H1 (cell line): ENCODE measurements around the gene MRAP. TPM values are rescaled to one million over a fixed set of nuclear protein-coding genes. Genes with fewer than 3 reads are reported as not detected.

Source experiments
- CTCF ChIA-PET: fragments of 300-600 bp; sonication (Branson Sonifier 250); formaldehyde crosslinking; loops from one replicate; lab custom pipeline; 2021; ENCODE audit not compliant: partially characterized antibody; lab: Charles Lee
- POLR2A ChIA-PET: fragments of 300-600 bp; sonication (Branson Sonifier 250); formaldehyde crosslinking; loops from one replicate; lab custom pipeline; 2021; ENCODE audit warnings: inconsistent platforms; ENCODE audit not compliant: partially characterized antibody; lab: Charles Lee
- DNase-seq, 2 experiments: peaks; one replicate each; pipeline versions ENCODE4 v3.0.0 to v3.0.0-alpha.2; 2010 to 2022; ENCODE audit warnings: low spot score in 2 of 2, low read depth in 1 of 2, mixed read lengths in 1 of 2
- FAIRE-seq: peaks from 2 replicates; lab custom pipeline; 2011; peaks lifted over from hg19 to GRCh38; lab: Jason Lieb, UNC
- H2AFZ ChIP-seq: 2 replicates; pipeline ENCODE4 v1.8.1; 2012; ENCODE audit warnings: low read length, inconsistent platforms
- H2AK5ac ChIP-seq: 2 replicates; pipeline ENCODE4 v1.6.1; 2013; ENCODE audit warnings: low read depth, low read length
- H2BK120ac ChIP-seq: replicated peaks from 2 replicates; pipeline ENCODE3; 2013; ENCODE audit warnings: low read depth, low read length, inconsistent platforms
- H2BK12ac ChIP-seq: 2 replicates; pipeline ENCODE4 v1.6.1; 2013; ENCODE audit warnings: low read depth, low read length
- H2BK15ac ChIP-seq: 2 replicates; pipeline ENCODE4 v1.6.1; 2013; ENCODE audit warnings: low read length
- H2BK20ac ChIP-seq: 2 replicates; pipeline ENCODE4 v1.6.1; 2013; ENCODE audit warnings: low read length
- H2BK5ac ChIP-seq: 2 replicates; pipeline ENCODE4 v1.6.1; 2013; ENCODE audit warnings: low read depth, low read length
- H3K14ac ChIP-seq: 2 replicates; pipeline ENCODE4 v1.6.1; 2013; ENCODE audit warnings: inconsistent platforms; ENCODE audit not compliant: insufficient read length
- H3K18ac ChIP-seq: 2 replicates; pipeline ENCODE4 v1.6.1; 2013; ENCODE audit warnings: low read length; ENCODE audit errors: extremely low read depth
- H3K23ac ChIP-seq: 2 replicates; pipeline ENCODE4 v1.6.1; 2013; ENCODE audit warnings: inconsistent platforms; ENCODE audit not compliant: insufficient read length
- H3K23me2 ChIP-seq: 2 replicates; pipeline ENCODE4 v1.6.1; 2013; ENCODE audit warnings: low read depth, low read length
- H3K27ac ChIP-seq: 2 replicates; pipeline ENCODE4 v1.6.1; 2011; ENCODE audit warnings: low read depth, low read length, inconsistent platforms
- H3K27me3 ChIP-seq, 4 experiments: replicated peaks in 1 of 4; 1 replicate in 1 of 4; 2 replicates in 3 of 4; pipeline versions ENCODE4 v1.6.1 to v1.8.1; 2011 to 2013; ENCODE audit warnings: low read length in 3 of 4, mild to moderate bottlenecking in 3 of 4, inconsistent platforms in 2 of 4, mixed read lengths in 2 of 4, moderate library complexity in 1 of 4; ENCODE audit not compliant: control insufficient read depth in 3 of 4, insufficient read depth in 3 of 4; ENCODE audit errors: extremely low read depth in 1 of 4
- H3K36me3 ChIP-seq, 4 experiments: 2 replicates each; pipeline versions ENCODE4 v1.6.1 to v1.8.1; 2011 to 2013; ENCODE audit warnings: mild to moderate bottlenecking in 4 of 4, low read length in 3 of 4, moderate library complexity in 2 of 4, control low read depth in 1 of 4, inconsistent platforms in 1 of 4; ENCODE audit not compliant: insufficient read depth in 4 of 4, control insufficient read depth in 2 of 4
- H3K4ac ChIP-seq: replicated peaks from 2 replicates; pipeline ENCODE3; 2013; ENCODE audit warnings: low read length, low read depth, mixed read lengths, inconsistent platforms; ENCODE audit not compliant: insufficient read length
- H3K4me1 ChIP-seq, 4 experiments: replicated peaks in 1 of 4; 1 replicate in 1 of 4; 2 replicates in 3 of 4; pipeline versions ENCODE4 v1.6.1 to v1.8.1; 2011 to 2013; ENCODE audit warnings: low read length in 3 of 4, inconsistent platforms in 2 of 4, mixed read lengths in 1 of 4; ENCODE audit not compliant: insufficient read depth in 4 of 4, control insufficient read depth in 3 of 4
- H3K4me2 ChIP-seq, 2 experiments: 2 replicates each; pipeline versions ENCODE4 v1.6.1 to v1.8.1; 2011 to 2013; ENCODE audit warnings: low read depth in 2 of 2, low read length in 2 of 2, control low read depth in 1 of 2, inconsistent platforms in 1 of 2, mild to moderate bottlenecking in 1 of 2; ENCODE audit not compliant: insufficient read depth in 1 of 2
- H3K4me3 ChIP-seq, 4 experiments: fragments of 200-600, 300-600 bp in 1 of 4; sonication (generic), shearing (Covaris generic), sonication (Bioruptor Twin) in 1 of 4; 2 replicates each; pipeline versions ENCODE4 v1.5.1 to v1.8.1; 2011 to 2016; ENCODE audit warnings: low read length in 4 of 4, low read depth in 3 of 4, control low read depth in 2 of 4, inconsistent platforms in 2 of 4, mild to moderate bottlenecking in 2 of 4, mixed read lengths in 1 of 4, moderate library complexity in 1 of 4; ENCODE audit not compliant: insufficient read depth in 2 of 4; ENCODE audit errors: extremely low read depth in 1 of 4
- H3K56ac ChIP-seq: replicated peaks from 2 replicates; pipeline ENCODE3; 2013; ENCODE audit warnings: low read depth, mild to moderate bottlenecking, mixed read lengths, low read length, inconsistent platforms; ENCODE audit not compliant: insufficient read length
- H3K79me1 ChIP-seq: 2 replicates; pipeline ENCODE4 v1.6.1; 2013; ENCODE audit warnings: low read depth, low read length, control low read depth
- H3K79me2 ChIP-seq, 2 experiments: 2 replicates each; pipeline versions ENCODE4 v1.6.1 to v1.8.1; 2012 to 2013; ENCODE audit warnings: low read length in 2 of 2, mild to moderate bottlenecking in 2 of 2, inconsistent platforms in 1 of 2; ENCODE audit not compliant: insufficient read depth in 2 of 2, control insufficient read depth in 1 of 2
- H3K9ac ChIP-seq, 4 experiments: replicated peaks in 1 of 4; 1 replicate in 1 of 4; 2 replicates in 3 of 4; pipeline versions ENCODE4 v1.6.1 to v1.8.1; 2011 to 2013; ENCODE audit warnings: low read depth in 3 of 4, low read length in 3 of 4, control low read depth in 2 of 4, mild to moderate bottlenecking in 2 of 4, moderate library complexity in 2 of 4, inconsistent platforms in 1 of 4; ENCODE audit errors: extremely low read depth in 1 of 4
- H3K9me3 ChIP-seq, 2 experiments: 2 replicates each; pipeline versions ENCODE4 v1.6.1 to v1.8.1; 2012 to 2013; ENCODE audit warnings: mild to moderate bottlenecking in 2 of 2, moderate library complexity in 2 of 2, control low read depth in 1 of 2, inconsistent platforms in 1 of 2, low read depth in 1 of 2, low read length in 1 of 2, mixed read lengths in 1 of 2; ENCODE audit not compliant: insufficient read depth in 2 of 2
- H4K20me1 ChIP-seq, 2 experiments: replicated peaks in 1 of 2; 2 replicates each; pipeline versions ENCODE3 to v1.8.1; 2011 to 2013; ENCODE audit warnings: inconsistent platforms in 2 of 2, low read length in 2 of 2, mild to moderate bottlenecking in 1 of 2; ENCODE audit not compliant: insufficient read depth in 2 of 2, control insufficient read depth in 1 of 2
- H4K5ac ChIP-seq: 2 replicates; pipeline ENCODE4 v1.6.1; 2013; ENCODE audit warnings: low read length, low read depth, mixed read lengths, inconsistent platforms; ENCODE audit not compliant: insufficient read length
- H4K8ac ChIP-seq: 2 replicates; pipeline ENCODE4 v1.8.0; 2013; ENCODE audit warnings: mild to moderate bottlenecking, moderate library complexity, low read length, inconsistent platforms; ENCODE audit not compliant: insufficient read depth; ENCODE audit errors: extremely low read depth
- H4K91ac ChIP-seq: replicated peaks from 2 replicates; pipeline ENCODE3; 2013; ENCODE audit warnings: low read length, mixed read lengths, inconsistent platforms; ENCODE audit not compliant: insufficient read length
- CTBP2 ChIP-seq: IDR thresholded peaks from 2 replicates; pipeline ENCODE4 v1.7.0; 2011; ENCODE audit warnings: borderline replicate concordance, mild to moderate bottlenecking, moderate library complexity, mixed read lengths, low read length; ENCODE audit not compliant: insufficient read depth, insufficient read length
- GTF2F1 ChIP-seq: IDR thresholded peaks from 2 replicates; pipeline ENCODE4 v1.6.1; 2012; ENCODE audit warnings: low read depth, low read length, improper control_type of control experiment, borderline replicate concordance
- JUN ChIP-seq: IDR thresholded peaks from 2 replicates; pipeline ENCODE4 v1.6.1; 2011; ENCODE audit warnings: low read depth, mild to moderate bottlenecking, improper control_type of control experiment, low read length
- POU5F1 ChIP-seq: IDR thresholded peaks from 2 replicates; pipeline ENCODE4 v1.6.1; 2011; ENCODE audit warnings: low read depth, mild to moderate bottlenecking, low read length, moderate library complexity
- SIN3A ChIP-seq, 2 experiments: IDR thresholded peaks in 1 of 2; conservative IDR thresholded peaks in 1 of 2; 2 replicates each; pipeline ENCODE4 v1.6.1; 2011 to 2012; ENCODE audit warnings: low read length in 2 of 2, improper control_type of control experiment in 1 of 2, low read depth in 1 of 2, mild to moderate bottlenecking in 1 of 2
- SIRT6 ChIP-seq: IDR thresholded peaks from one replicate; pipeline ENCODE4 v1.7.1; 2012; ENCODE audit warnings: low read length, inconsistent platforms
- SIX5 ChIP-seq: IDR thresholded peaks from 2 replicates; pipeline ENCODE4 v1.6.1; 2011; ENCODE audit warnings: mild to moderate bottlenecking, low read depth, low read length
- SP1 ChIP-seq: IDR thresholded peaks from 2 replicates; pipeline ENCODE4 v1.6.1; 2011; ENCODE audit warnings: low read depth, low read length
- SP4 ChIP-seq: IDR thresholded peaks from 2 replicates; pipeline ENCODE4 v1.6.1; 2012; ENCODE audit warnings: low read length, inconsistent platforms
- WGBS, 2 experiments: shearing (Covaris generic) in 1 of 2; methylation state at CpG; one replicate each; pipeline versions ENCODE4 v1.1.6 to v1.1.7; 2013 to 2015; ENCODE audit warnings: low lambda C conversion rate in 2 of 2, mixed read lengths in 2 of 2, inconsistent platforms in 1 of 2, low coverage in 1 of 2, missing lambda C conversion rate in 1 of 2; ENCODE audit not compliant: insufficient replicate concordance in 2 of 2, insufficient coverage in 1 of 2, insufficient read length in 1 of 2; ENCODE audit errors: extremely low coverage in 1 of 2, missing lambda C conversion rate in 1 of 2; 5-methylcytosine and 5-hydroxymethylcytosine counted together
- polyA plus RNA-seq, 7 experiments: library from polyadenylated mRNA; depleted of rRNA in 3 of 7; stranded (reverse) in 5 of 7; unstranded in 2 of 7; fragments of >200 nt in 5 of 7; fragments of 200-250 nt in 2 of 7; gene quantifications; 1 replicate in 5 of 7; 2 replicates in 1 of 7; 4 replicates in 1 of 7; pipeline versions ENCODE4 v1.2.1 to v1.2.3, GENCODE V29; 2011 to 2013; ENCODE audit warnings: missing spikeins in 2 of 7, mixed read lengths in 2 of 7
- total RNA-seq: library from RNA; stranded (reverse); fragmentation: NEBNext Ultra II Directional; extraction: Animal tissue kit (Norgen Biotek cat#: 25700); gene quantifications from 2 replicates; pipeline ENCODE4 v1.2.1, GENCODE V29; 2021
- TF ChIP-seq, protein P1 (sequence below): IDR thresholded peaks from 2 replicates; pipeline ENCODE4 v1.6.1; 2011; ENCODE audit warnings: low read length, improper control_type of control experiment
- TF ChIP-seq, protein P2 (sequence below), 3 experiments: IDR thresholded peaks; 1 replicate in 2 of 3; 2 replicates in 1 of 3; pipeline versions ENCODE4 v1.5.1 to v1.6.1; 2011; ENCODE audit warnings: low read length in 3 of 3, mild to moderate bottlenecking in 3 of 3, inconsistent platforms in 2 of 3, low read depth in 1 of 3, moderate library complexity in 1 of 3; ENCODE audit not compliant: insufficient read depth in 1 of 3; ENCODE audit errors: control extremely low read depth in 1 of 3

MRAP gene
- total and polyA plus RNA-seq, 2 of the 8 experiments (the other 6 are each of a cell fraction or from before 2014, with no cell fraction given) = not detected

DNA sequence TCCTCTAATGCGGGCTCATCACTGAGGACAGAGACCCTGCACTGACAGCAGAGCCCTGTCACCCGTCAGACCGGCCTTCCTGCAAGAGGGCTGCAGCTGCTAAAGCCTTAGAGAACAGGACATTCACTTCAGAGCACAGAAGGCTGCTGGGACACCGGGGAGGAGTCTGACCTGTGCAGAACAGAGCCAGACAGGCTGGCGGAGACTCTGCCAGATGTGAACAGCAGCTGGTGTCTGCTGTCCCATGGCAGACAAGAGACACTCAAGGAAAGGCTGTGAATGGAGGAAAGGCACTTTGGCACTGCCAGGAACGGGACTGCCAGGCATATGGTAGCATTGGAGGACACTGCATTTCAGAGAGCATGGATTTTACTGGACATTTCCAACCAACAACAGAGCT is 21.4 kb downstream of the MRAP start:
- H3K9me3 ChIP-seq = no peaks in the 10 kb centered on the region
- no peak overlapping the region for H2BK15ac ChIP-seq
- no peak overlapping the region for H3K4me3 ChIP-seq
- H2BK20ac ChIP-seq = no peak overlapping the region
- no peak overlapping the region for H4K5ac ChIP-seq
- H3K27me3 ChIP-seq = no peaks in the 10 kb centered on the region
- no peak overlapping the region for H4K91ac ChIP-seq
- no peak overlapping the region for H4K8ac ChIP-seq
- no peak overlapping the region for H2AFZ ChIP-seq
- H3K9ac ChIP-seq = no peak overlapping the region
- H3K79me1 ChIP-seq = peaks cover 3% of the 10 kb centered on the region; the same call in 1 of the 2 replicates
- H2BK12ac ChIP-seq = no peak overlapping the region
- 92% methylated on average over 6 of the region's 6 CpGs; no CpG with 5 or more reads in 1 of the 2 experiments for WGBS, 2 experiments
- H3K18ac ChIP-seq = no peak overlapping the region
- no peak overlapping the region for H3K56ac ChIP-seq
- DNase-seq = no peak
- H2BK120ac ChIP-seq = no peak overlapping the region
- H3K23ac ChIP-seq = no peak overlapping the region
- ChIA-PET CTCF (interaction anchor here (0.6 to 1.9 kb wide), 3 partner anchors 14 to 350 kb away, joined by 3 to 6 read pairs (median 3); no protein-coding TSS in a partner anchor), POLR2A (no interaction called here)
- H3K4ac ChIP-seq = no peak overlapping the region
- H3K14ac ChIP-seq = no peak overlapping the region
- no peaks in the 10 kb centered on the region for H3K23me2 ChIP-seq
- H4K20me1 ChIP-seq = peaks cover 0 to 15% of the 10 kb centered on the region in 2 experiments
- no peaks in the 10 kb centered on the region for H3K79me2 ChIP-seq
- FAIRE-seq = no peak
- H3K27ac ChIP-seq = no peak overlapping the region
- H3K4me2 ChIP-seq = no peak overlapping the region
- peaks cover 47 to 90% (median 82%) of the 10 kb centered on the region in 4 experiments for H3K36me3 ChIP-seq
- no peak overlapping the region for H2BK5ac ChIP-seq
- H2AK5ac ChIP-seq = no peak overlapping the region
- no peaks in the 10 kb centered on the region for H3K4me1 ChIP-seq
- no peak for TF ChIP-seq POU5F1
- TF ChIP-seq CTBP2 = no peak
- no peak for TF ChIP-seq SP1
- TF ChIP-seq SIX5 = no peak
- TF ChIP-seq, protein P1, sequence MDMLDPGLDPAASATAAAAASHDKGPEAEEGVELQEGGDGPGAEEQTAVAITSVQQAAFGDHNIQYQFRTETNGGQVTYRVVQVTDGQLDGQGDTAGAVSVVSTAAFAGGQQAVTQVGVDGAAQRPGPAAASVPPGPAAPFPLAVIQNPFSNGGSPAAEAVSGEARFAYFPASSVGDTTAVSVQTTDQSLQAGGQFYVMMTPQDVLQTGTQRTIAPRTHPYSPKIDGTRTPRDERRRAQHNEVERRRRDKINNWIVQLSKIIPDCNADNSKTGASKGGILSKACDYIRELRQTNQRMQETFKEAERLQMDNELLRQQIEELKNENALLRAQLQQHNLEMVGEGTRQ = no peak
- no peak for TF ChIP-seq JUN
- no peak for TF ChIP-seq SIN3A (conservative IDR thresholded peaks at IDR 0.05 in 1 of 2, IDR thresholded peaks at IDR 0.05 in 1 of 2; ENCODE audit: low read depth in 1 of 2, low read length in 2 of 2)
- TF ChIP-seq SIRT6 = no peak
- no peak for TF ChIP-seq GTF2F1
- TF ChIP-seq SP4 = no peak
- TF ChIP-seq, protein P2, sequence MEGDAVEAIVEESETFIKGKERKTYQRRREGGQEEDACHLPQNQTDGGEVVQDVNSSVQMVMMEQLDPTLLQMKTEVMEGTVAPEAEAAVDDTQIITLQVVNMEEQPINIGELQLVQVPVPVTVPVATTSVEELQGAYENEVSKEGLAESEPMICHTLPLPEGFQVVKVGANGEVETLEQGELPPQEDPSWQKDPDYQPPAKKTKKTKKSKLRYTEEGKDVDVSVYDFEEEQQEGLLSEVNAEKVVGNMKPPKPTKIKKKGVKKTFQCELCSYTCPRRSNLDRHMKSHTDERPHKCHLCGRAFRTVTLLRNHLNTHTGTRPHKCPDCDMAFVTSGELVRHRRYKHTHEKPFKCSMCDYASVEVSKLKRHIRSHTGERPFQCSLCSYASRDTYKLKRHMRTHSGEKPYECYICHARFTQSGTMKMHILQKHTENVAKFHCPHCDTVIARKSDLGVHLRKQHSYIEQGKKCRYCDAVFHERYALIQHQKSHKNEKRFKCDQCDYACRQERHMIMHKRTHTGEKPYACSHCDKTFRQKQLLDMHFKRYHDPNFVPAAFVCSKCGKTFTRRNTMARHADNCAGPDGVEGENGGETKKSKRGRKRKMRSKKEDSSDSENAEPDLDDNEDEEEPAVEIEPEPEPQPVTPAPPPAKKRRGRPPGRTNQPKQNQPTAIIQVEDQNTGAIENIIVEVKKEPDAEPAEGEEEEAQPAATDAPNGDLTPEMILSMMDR (IDR thresholded peaks at IDR 0.05; ENCODE audit: control extremely low read depth in 1 of 3, insufficient read depth in 1 of 3, low read depth in 1 of 3, low read length in 3 of 3) = no peak
